Urinary bladder (tissue), 2 donors: Measurements from ENCODE around the gene DCAF17. TPM values are rescaled to one million over a fixed set of nuclear protein-coding genes. Genes with fewer than 3 reads are reported as not detected.

ENCODE experiments used
- polyA plus RNA-seq: library from polyadenylated mRNA; stranded (reverse); fragments of 200-250 nt; gene quantifications from one replicate; pipeline ENCODE4 v1.2.3, GENCODE V29; 2013
- small RNA-seq: library from RNA; depleted of rRNA; stranded (forward); fragments of <200 nt; gene quantifications from one replicate; pipeline ENCODE3, GENCODE V24; 2014
- total RNA-seq: library from RNA; depleted of rRNA; stranded (reverse); fragments of >200 nt; gene quantifications from one replicate; pipeline ENCODE4 v1.2.3, GENCODE V29; 2014
- donor health status: healthy.

DCAF17 gene
- total and polyA plus RNA-seq, 2 donors, result 9.3 to 48.0 TPM

Small RNA genes within 50 kb of the gene (small RNA-seq; reads per million reads assigned to genes)
- not detected for gene AC007969.2

Other genes starting within 250 kb of the DCAF17 start
- gene METTL8, start 236 bp upstream of the DCAF17 start, total RNA-seq, result 31.2 TPM
- gene METTL8, start 236 bp upstream of the DCAF17 start, polyA plus RNA-seq, result 13.1 TPM
- 223 TPM for gene CYBRD1, start 88.2 kb downstream of the DCAF17 start, total RNA-seq
- gene CYBRD1, start 88.2 kb downstream of the DCAF17 start, polyA plus RNA-seq, result 186 TPM